WTC11 (cell line): ENCODE data around the gene RNASEH2C. TPM values are rescaled to one million over a fixed set of nuclear protein-coding genes. Genes with fewer than 3 reads are reported as not detected.

Source experiments
- ATF2 ChIP-seq: sonication (generic); formaldehyde crosslinking; IDR thresholded peaks from 2 replicates; pipeline ENCODE4 v1.8.1; 2022; ENCODE audit warnings: low read depth, missing genetic modification reagents, borderline replicate concordance
- ATF6 ChIP-seq: sonication (generic); formaldehyde crosslinking; IDR thresholded peaks from 2 replicates; pipeline ENCODE4 v1.8.1; 2023; ENCODE audit warnings: mild to moderate bottlenecking, missing genetic modification reagents
- CREB1 ChIP-seq: sonication (generic); formaldehyde crosslinking; IDR thresholded peaks from 2 replicates; pipeline ENCODE4 v1.8.0; 2023; ENCODE audit warnings: mild to moderate bottlenecking, missing genetic modification reagents
- CREM ChIP-seq: sonication (generic); formaldehyde crosslinking; IDR thresholded peaks from 2 replicates; pipeline ENCODE4 v1.8.1; 2022; ENCODE audit warnings: mild to moderate bottlenecking, missing genetic modification reagents, moderate library complexity
- E2F4 ChIP-seq: sonication (generic); formaldehyde crosslinking; IDR thresholded peaks from 2 replicates; pipeline ENCODE4 v1.8.1; 2022; ENCODE audit warnings: low read depth, mild to moderate bottlenecking, moderate library complexity, missing genetic modification reagents, borderline replicate concordance
- EMX1 ChIP-seq: fragments of 250-450 bp; sonication (Bioruptor Pico); IDR thresholded peaks from 2 replicates; pipeline ENCODE4 v1.8.0; 2021; ENCODE audit warnings: mild to moderate bottlenecking
- ETV6 ChIP-seq: sonication (generic); formaldehyde crosslinking; IDR thresholded peaks from 2 replicates; pipeline ENCODE4 v1.8.1; 2022; ENCODE audit warnings: mild to moderate bottlenecking, missing genetic modification reagents
- FOXJ3 ChIP-seq: sonication (generic); formaldehyde crosslinking; IDR thresholded peaks from 2 replicates; pipeline ENCODE4 v1.9.0; 2021; ENCODE audit warnings: missing genetic modification reagents, mild to moderate bottlenecking, borderline replicate concordance
- GABPB1 ChIP-seq: sonication (generic); formaldehyde crosslinking; IDR thresholded peaks from 2 replicates; pipeline ENCODE4 v1.8.1; 2023; ENCODE audit warnings: mild to moderate bottlenecking, missing genetic modification reagents
- OVOL2 ChIP-seq: fragments of 250-450 bp; sonication (Bioruptor Pico); IDR thresholded peaks from 2 replicates; pipeline ENCODE4 v1.9.0; 2021; ENCODE audit warnings: mild to moderate bottlenecking, borderline replicate concordance
- RORB ChIP-seq: fragments of 250-450 bp; sonication (Bioruptor Pico); IDR thresholded peaks from 2 replicates; pipeline ENCODE4 v1.9.0; 2021; ENCODE audit warnings: mild to moderate bottlenecking
- SMAD4 ChIP-seq: sonication (generic); formaldehyde crosslinking; IDR thresholded peaks from 2 replicates; pipeline ENCODE4 v1.8.0; 2022; ENCODE audit warnings: mild to moderate bottlenecking, missing genetic modification reagents
- TEAD1 ChIP-seq: sonication (generic); formaldehyde crosslinking; IDR thresholded peaks from 2 replicates; pipeline ENCODE4 v1.8.0; 2022; ENCODE audit warnings: mild to moderate bottlenecking, missing genetic modification reagents
- TEAD4 ChIP-seq: sonication (generic); formaldehyde crosslinking; IDR thresholded peaks from 2 replicates; pipeline ENCODE4 v1.8.0; 2022; ENCODE audit warnings: mild to moderate bottlenecking, missing genetic modification reagents
- TP53 ChIP-seq: sonication (generic); formaldehyde crosslinking; IDR thresholded peaks from 2 replicates; pipeline ENCODE4 v1.8.1; 2023; ENCODE audit warnings: mild to moderate bottlenecking, missing genetic modification reagents
- ZBTB21 ChIP-seq: sonication (generic); formaldehyde crosslinking; IDR thresholded peaks from 2 replicates; pipeline ENCODE4 v1.8.1; 2023; ENCODE audit warnings: mild to moderate bottlenecking, missing genetic modification reagents, borderline replicate concordance
- ZNF121 ChIP-seq: sonication (generic); formaldehyde crosslinking; IDR thresholded peaks from 2 replicates; pipeline ENCODE4 v1.8.0; 2023; ENCODE audit warnings: missing genetic modification reagents
- ZNF232 ChIP-seq: sonication (generic); formaldehyde crosslinking; IDR thresholded peaks from 2 replicates; pipeline ENCODE4 v1.8.0; 2022; ENCODE audit warnings: mild to moderate bottlenecking, missing genetic modification reagents
- total RNA-seq: library from RNA; stranded (reverse); gene quantifications from 3 replicates; pipeline ENCODE4 v1.2.3, GENCODE V29; 2021
- TF ChIP-seq, protein P1 (sequence below): sonication (generic); formaldehyde crosslinking; IDR thresholded peaks from 2 replicates; pipeline ENCODE4 v1.8.0; 2023; ENCODE audit warnings: missing genetic modification reagents, mild to moderate bottlenecking, borderline replicate concordance
- TF ChIP-seq, protein P2 (sequence below): sonication (generic); formaldehyde crosslinking; IDR thresholded peaks from 2 replicates; pipeline ENCODE4 v1.8.0; 2022; ENCODE audit warnings: mild to moderate bottlenecking, missing genetic modification reagents
- TF ChIP-seq, protein P3 (sequence below): sonication (generic); formaldehyde crosslinking; IDR thresholded peaks from 2 replicates; pipeline ENCODE4 v1.8.1; 2023; ENCODE audit warnings: mild to moderate bottlenecking, missing genetic modification reagents, borderline replicate concordance

Gene RNASEH2C
- total RNA-seq, 1 experiment from 2014 or later = 42.1 TPM

DNA sequence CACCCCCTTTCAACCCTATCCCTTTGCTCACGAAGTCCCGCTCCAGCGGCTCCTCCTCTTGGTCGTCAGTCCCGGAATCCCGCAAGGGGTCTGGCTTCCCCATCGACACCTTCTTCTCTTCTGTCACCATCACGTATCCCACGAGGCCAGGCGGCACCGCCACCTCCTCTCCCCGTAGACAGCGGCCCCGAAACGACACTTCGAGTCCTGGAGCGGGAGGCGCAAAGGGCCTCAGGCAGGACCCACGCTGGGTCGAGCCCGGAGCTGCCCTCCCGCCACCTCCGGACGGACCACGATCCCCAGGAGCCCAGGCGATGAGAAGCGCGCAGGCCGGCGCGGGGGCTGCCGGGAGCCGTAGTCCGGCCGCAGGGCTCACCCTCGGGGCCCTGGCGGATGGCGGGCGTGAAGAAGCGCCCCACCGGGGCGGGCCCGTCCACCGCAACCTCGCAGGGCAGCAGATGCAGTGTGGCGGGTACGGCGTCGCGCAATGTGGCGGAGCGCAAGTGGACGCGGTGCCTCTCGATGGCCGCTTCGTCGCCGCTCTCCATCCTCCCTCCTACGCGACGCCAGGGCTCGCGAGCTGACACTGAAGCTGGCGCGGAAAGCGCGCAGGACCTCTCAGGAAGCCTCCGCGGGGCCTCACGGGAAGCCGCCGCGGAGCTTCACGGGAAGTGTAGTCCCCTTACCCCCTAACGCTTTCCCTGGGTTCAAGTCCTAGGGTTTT, at the start of gene RNASEH2C (continued):
- TF ChIP-seq, protein P1, sequence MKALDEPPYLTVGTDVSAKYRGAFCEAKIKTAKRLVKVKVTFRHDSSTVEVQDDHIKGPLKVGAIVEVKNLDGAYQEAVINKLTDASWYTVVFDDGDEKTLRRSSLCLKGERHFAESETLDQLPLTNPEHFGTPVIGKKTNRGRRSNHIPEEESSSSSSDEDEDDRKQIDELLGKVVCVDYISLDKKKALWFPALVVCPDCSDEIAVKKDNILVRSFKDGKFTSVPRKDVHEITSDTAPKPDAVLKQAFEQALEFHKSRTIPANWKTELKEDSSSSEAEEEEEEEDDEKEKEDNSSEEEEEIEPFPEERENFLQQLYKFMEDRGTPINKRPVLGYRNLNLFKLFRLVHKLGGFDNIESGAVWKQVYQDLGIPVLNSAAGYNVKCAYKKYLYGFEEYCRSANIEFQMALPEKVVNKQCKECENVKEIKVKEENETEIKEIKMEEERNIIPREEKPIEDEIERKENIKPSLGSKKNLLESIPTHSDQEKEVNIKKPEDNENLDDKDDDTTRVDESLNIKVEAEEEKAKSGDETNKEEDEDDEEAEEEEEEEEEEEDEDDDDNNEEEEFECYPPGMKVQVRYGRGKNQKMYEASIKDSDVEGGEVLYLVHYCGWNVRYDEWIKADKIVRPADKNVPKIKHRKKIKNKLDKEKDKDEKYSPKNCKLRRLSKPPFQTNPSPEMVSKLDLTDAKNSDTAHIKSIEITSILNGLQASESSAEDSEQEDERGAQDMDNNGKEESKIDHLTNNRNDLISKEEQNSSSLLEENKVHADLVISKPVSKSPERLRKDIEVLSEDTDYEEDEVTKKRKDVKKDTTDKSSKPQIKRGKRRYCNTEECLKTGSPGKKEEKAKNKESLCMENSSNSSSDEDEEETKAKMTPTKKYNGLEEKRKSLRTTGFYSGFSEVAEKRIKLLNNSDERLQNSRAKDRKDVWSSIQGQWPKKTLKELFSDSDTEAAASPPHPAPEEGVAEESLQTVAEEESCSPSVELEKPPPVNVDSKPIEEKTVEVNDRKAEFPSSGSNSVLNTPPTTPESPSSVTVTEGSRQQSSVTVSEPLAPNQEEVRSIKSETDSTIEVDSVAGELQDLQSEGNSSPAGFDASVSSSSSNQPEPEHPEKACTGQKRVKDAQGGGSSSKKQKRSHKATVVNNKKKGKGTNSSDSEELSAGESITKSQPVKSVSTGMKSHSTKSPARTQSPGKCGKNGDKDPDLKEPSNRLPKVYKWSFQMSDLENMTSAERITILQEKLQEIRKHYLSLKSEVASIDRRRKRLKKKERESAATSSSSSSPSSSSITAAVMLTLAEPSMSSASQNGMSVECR (CRISPR knock-in tag) = peak; percentile 76; the same call in 1 of the 2 replicates
- TF ChIP-seq SMAD4 (CRISPR knock-in tag) = no peak
- TF ChIP-seq TEAD4 (CRISPR knock-in tag) = no peak
- TF ChIP-seq, protein P2, sequence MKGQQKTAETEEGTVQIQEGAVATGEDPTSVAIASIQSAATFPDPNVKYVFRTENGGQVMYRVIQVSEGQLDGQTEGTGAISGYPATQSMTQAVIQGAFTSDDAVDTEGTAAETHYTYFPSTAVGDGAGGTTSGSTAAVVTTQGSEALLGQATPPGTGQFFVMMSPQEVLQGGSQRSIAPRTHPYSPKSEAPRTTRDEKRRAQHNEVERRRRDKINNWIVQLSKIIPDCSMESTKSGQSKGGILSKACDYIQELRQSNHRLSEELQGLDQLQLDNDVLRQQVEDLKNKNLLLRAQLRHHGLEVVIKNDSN (CRISPR knock-in tag) = peak; percentile 51
- 0 out of 2 replicates have a peak, but pooled peaks have one; percentile 32 for TF ChIP-seq E2F4 (CRISPR knock-in tag)
- TF ChIP-seq GABPB1 (CRISPR knock-in tag) = peak; percentile 67
- TF ChIP-seq CREB1 (CRISPR knock-in tag) = peak; percentile 47; the same call in 1 of the 2 replicates
- TF ChIP-seq, protein P3, sequence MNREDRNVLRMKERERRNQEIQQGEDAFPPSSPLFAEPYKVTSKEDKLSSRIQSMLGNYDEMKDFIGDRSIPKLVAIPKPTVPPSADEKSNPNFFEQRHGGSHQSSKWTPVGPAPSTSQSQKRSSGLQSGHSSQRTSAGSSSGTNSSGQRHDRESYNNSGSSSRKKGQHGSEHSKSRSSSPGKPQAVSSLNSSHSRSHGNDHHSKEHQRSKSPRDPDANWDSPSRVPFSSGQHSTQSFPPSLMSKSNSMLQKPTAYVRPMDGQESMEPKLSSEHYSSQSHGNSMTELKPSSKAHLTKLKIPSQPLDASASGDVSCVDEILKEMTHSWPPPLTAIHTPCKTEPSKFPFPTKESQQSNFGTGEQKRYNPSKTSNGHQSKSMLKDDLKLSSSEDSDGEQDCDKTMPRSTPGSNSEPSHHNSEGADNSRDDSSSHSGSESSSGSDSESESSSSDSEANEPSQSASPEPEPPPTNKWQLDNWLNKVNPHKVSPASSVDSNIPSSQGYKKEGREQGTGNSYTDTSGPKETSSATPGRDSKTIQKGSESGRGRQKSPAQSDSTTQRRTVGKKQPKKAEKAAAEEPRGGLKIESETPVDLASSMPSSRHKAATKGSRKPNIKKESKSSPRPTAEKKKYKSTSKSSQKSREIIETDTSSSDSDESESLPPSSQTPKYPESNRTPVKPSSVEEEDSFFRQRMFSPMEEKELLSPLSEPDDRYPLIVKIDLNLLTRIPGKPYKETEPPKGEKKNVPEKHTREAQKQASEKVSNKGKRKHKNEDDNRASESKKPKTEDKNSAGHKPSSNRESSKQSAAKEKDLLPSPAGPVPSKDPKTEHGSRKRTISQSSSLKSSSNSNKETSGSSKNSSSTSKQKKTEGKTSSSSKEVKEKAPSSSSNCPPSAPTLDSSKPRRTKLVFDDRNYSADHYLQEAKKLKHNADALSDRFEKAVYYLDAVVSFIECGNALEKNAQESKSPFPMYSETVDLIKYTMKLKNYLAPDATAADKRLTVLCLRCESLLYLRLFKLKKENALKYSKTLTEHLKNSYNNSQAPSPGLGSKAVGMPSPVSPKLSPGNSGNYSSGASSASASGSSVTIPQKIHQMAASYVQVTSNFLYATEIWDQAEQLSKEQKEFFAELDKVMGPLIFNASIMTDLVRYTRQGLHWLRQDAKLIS = no peak
- TF ChIP-seq FOXJ3 (CRISPR knock-in tag) = no peak
- peak; percentile 70 for TF ChIP-seq CREM (CRISPR knock-in tag)
- no peak for TF ChIP-seq EMX1
- TF ChIP-seq ZBTB21 (CRISPR knock-in tag) = no peak
- no peak for TF ChIP-seq OVOL2 (CRISPR knock-in tag)
- no peak for TF ChIP-seq RORB (CRISPR knock-in tag)
- TF ChIP-seq ATF2 (CRISPR knock-in tag) = 0 out of 2 replicates have a peak, but pooled peaks have one; percentile 36
- peak; percentile 77 for TF ChIP-seq ETV6 (CRISPR knock-in tag)
- peak; percentile 44; the same call in 1 of the 2 replicates for TF ChIP-seq ZNF232 (CRISPR knock-in tag)
- no peak for TF ChIP-seq ZNF121
- no peak for TF ChIP-seq ATF6 (CRISPR knock-in tag)
- TF ChIP-seq TP53 (CRISPR knock-in tag) = 0 out of 2 replicates have a peak, but pooled peaks have one; percentile 44
- TF ChIP-seq TEAD1 = peak; percentile 29; the same call in 1 of the 2 replicates
